NOMO-1 (cell line): ENCODE data around the gene DNAH6.

Source experiments
- DNase-seq, 2 experiments: peaks; one replicate each; lab custom pipeline; 2025; ENCODE audit not compliant: unreplicated experiment in 2 of 2; lab: John Stamatoyannopoulos, UW

Gene DNAH6

GRCh38 chr2:84686783-84687476 is 170.6 kb downstream of the DNAH6 start:
- DNase-seq = no peak

GRCh38 chr2:84687498-84688149 is 171.3 kb downstream of the DNAH6 start:
- no peak for DNase-seq

GRCh38 chr2:84690225-84690624 is 173.9 kb downstream of the DNAH6 start:
- DNase-seq = no peak

GRCh38 chr2:84694088-84694622 is 177.9 kb downstream of the DNAH6 start:
- DNase-seq = no peak

- no peak for DNase-seq
These were observed 181.6 kb downstream of the DNAH6 start for GRCh38 chr2:84697895-84698294.

- no peak for DNase-seq
These were observed 183.7 kb downstream of the DNAH6 start for GRCh38 chr2:84700006-84700405.

- DNase-seq = no peak
These were observed 185.6 kb downstream of the DNAH6 start for GRCh38 chr2:84701880-84702279.

- no peak for DNase-seq
These were observed 186.6 kb downstream of the DNAH6 start for GRCh38 chr2:84702941-84703340.

- no peak for DNase-seq
These were observed 187.5 kb downstream of the DNAH6 start for GRCh38 chr2:84703831-84704230.

- no peak for DNase-seq
These were observed 188.4 kb downstream of the DNAH6 start for GRCh38 chr2:84704505-84705244.

GRCh38 chr2:84705858-84706257 is 189.6 kb downstream of the DNAH6 start:
- DNase-seq = peak in 1 of 2 experiments; percentile 2

- no peak for DNase-seq
These were observed 192.1 kb downstream of the DNAH6 start for GRCh38 chr2:84708442-84708841.

- DNase-seq = no peak
These were observed 195.4 kb downstream of the DNAH6 start for GRCh38 chr2:84711651-84712050.

- DNase-seq = no peak
These were observed 197.1 kb downstream of the DNAH6 start for GRCh38 chr2:84713441-84713840.

GRCh38 chr2:84716564-84716963 is 200.3 kb downstream of the DNAH6 start:
- no peak for DNase-seq

GRCh38 chr2:84717302-84717701 is 201.0 kb downstream of the DNAH6 start:
- DNase-seq = no peak

GRCh38 chr2:84719434-84719833 is 203.1 kb downstream of the DNAH6 start:
- DNase-seq = no peak

GRCh38 chr2:84723831-84724230 is 207.5 kb downstream of the DNAH6 start:
- no peak for DNase-seq

- no peak for DNase-seq
These were observed 209.4 kb downstream of the DNAH6 start for GRCh38 chr2:84725717-84726116.

GRCh38 chr2:84727315-84727714 is 211.0 kb downstream of the DNAH6 start:
- no peak for DNase-seq

GRCh38 chr2:84729224-84729623 is 212.9 kb downstream of the DNAH6 start:
- no peak for DNase-seq

- no peak for DNase-seq
These were observed 214.9 kb downstream of the DNAH6 start for GRCh38 chr2:84731185-84731584.
